HepG2 (cell line): Measurements from ENCODE around the gene MPO. TPM values are rescaled to one million over a fixed set of nuclear protein-coding genes. Genes with fewer than 3 reads are reported as not detected.

Experiments
- AGO1 ChIP-seq: fragments of 200-400 bp; formaldehyde crosslinking; IDR thresholded peaks from 2 replicates; pipeline ENCODE4 v1.6.1; 2017; ENCODE audit warnings: mild to moderate bottlenecking, low read depth, low read length, moderate library complexity; ENCODE audit not compliant: poor library complexity, severe bottlenecking
- DNMT1 ChIP-seq: sonication (generic); formaldehyde crosslinking; IDR thresholded peaks from 2 replicates; pipeline ENCODE4 v1.5.1; 2020; ENCODE audit warnings: mild to moderate bottlenecking, missing genetic modification reagents
- ETV6 ChIP-seq: sonication (generic); formaldehyde crosslinking; conservative IDR thresholded peaks from 2 replicates; pipeline ENCODE4 v1.4.0; 2020; ENCODE audit warnings: missing genetic modification reagents
- GATA4 ChIP-seq: sonication (generic); IDR thresholded peaks from 2 replicates; pipeline ENCODE4 v1.6.1; 2016; ENCODE audit warnings: antibody characterized with exemption, low read depth, borderline replicate concordance
- HES4 ChIP-seq: sonication (generic); formaldehyde crosslinking; IDR thresholded peaks from 2 replicates; pipeline ENCODE4 v1.9.0; 2021; ENCODE audit warnings: mild to moderate bottlenecking, missing genetic modification reagents, borderline replicate concordance
- MZF1 ChIP-seq: sonication (generic); formaldehyde crosslinking; IDR thresholded peaks from 2 replicates; pipeline ENCODE4 v1.8.1; 2023; ENCODE audit warnings: mild to moderate bottlenecking, missing genetic modification reagents, borderline replicate concordance
- PCBP1 ChIP-seq: fragments of 200-400 bp; formaldehyde crosslinking; IDR thresholded peaks from 2 replicates; pipeline ENCODE4 v1.6.1; 2017; ENCODE audit warnings: mild to moderate bottlenecking, low read depth, low read length, borderline replicate concordance
- PHB2 ChIP-seq: fragments of 450-650 bp; IDR thresholded peaks from 2 replicates; pipeline ENCODE4 v1.6.1; 2018; ENCODE audit not compliant: partially characterized antibody
- SOX13 ChIP-seq, 3 experiments: fragments of 450-650 bp in 1 of 3; sonication (generic) in 1 of 3; formaldehyde crosslinking in 1 of 3; IDR thresholded peaks in 2 of 3; conservative IDR thresholded peaks in 1 of 3; 2 replicates each; pipeline versions ENCODE4 v1.5.0 to v1.6.1; 2016 to 2020; ENCODE audit warnings: antibody characterized with exemption in 1 of 3, mild to moderate bottlenecking in 1 of 3, missing compliant biosample characterization in 1 of 3, missing genetic modification reagents in 1 of 3, moderate library complexity in 1 of 3
- TOE1 ChIP-seq: sonication (generic); formaldehyde crosslinking; IDR thresholded peaks from 2 replicates; pipeline ENCODE4 v1.4.0; 2020; ENCODE audit warnings: mild to moderate bottlenecking, missing genetic modification reagents
- TSC22D2 ChIP-seq: sonication (generic); formaldehyde crosslinking; IDR thresholded peaks from 2 replicates; pipeline ENCODE4 v1.5.1; 2020; ENCODE audit warnings: missing genetic modification reagents, mild to moderate bottlenecking, borderline replicate concordance
- ZKSCAN8 ChIP-seq: IDR thresholded peaks from 2 replicates; pipeline ENCODE4 v1.6.1; 2016; ENCODE audit warnings: borderline replicate concordance, missing genetic modification reagents, missing compliant biosample characterization
- ZNF256 ChIP-seq: sonication (generic); formaldehyde crosslinking; conservative IDR thresholded peaks from 2 replicates; pipeline ENCODE4 v1.4.0; 2020; ENCODE audit warnings: missing genetic modification reagents
- ZNF331 ChIP-seq: sonication (generic); formaldehyde crosslinking; IDR thresholded peaks from 2 replicates; pipeline ENCODE4 v1.4.0; 2020; ENCODE audit warnings: missing genetic modification reagents
- ZNF543 ChIP-seq: sonication (generic); formaldehyde crosslinking; IDR thresholded peaks from 2 replicates; pipeline ENCODE4 v1.4.0; 2020; ENCODE audit warnings: mild to moderate bottlenecking, missing genetic modification reagents
- ZNF552 ChIP-seq: sonication (generic); formaldehyde crosslinking; IDR thresholded peaks from 2 replicates; pipeline ENCODE4 v1.9.0; 2022; ENCODE audit warnings: missing genetic modification reagents, mild to moderate bottlenecking, borderline replicate concordance
- ZNF563 ChIP-seq: sonication (generic); formaldehyde crosslinking; IDR thresholded peaks from 2 replicates; pipeline ENCODE4 v1.8.0; 2022; ENCODE audit warnings: mild to moderate bottlenecking, moderate library complexity, missing genetic modification reagents
- ZNF761 ChIP-seq: sonication (generic); formaldehyde crosslinking; conservative IDR thresholded peaks from 2 replicates; pipeline ENCODE4 v1.4.0; 2020; ENCODE audit warnings: mild to moderate bottlenecking, missing genetic modification reagents
- polyA plus RNA-seq, 8 experiments: library from polyadenylated mRNA; depleted of rRNA in 3 of 8; stranded (reverse) in 7 of 8; unstranded in 1 of 8; fragments of >200 nt; fragmentation: Illumina TruSeq in 4 of 8; extraction: Trizol in 4 of 8; gene quantifications; 2 replicates each; pipeline versions ENCODE4 v1.2.1 to v1.2.3, GENCODE V29; 2011 to 2016; ENCODE audit warnings: low read depth in 4 of 8, missing spikeins in 1 of 8, mixed read lengths in 1 of 8; ENCODE audit not compliant: insufficient read depth in 1 of 8
- total RNA-seq, 5 experiments: library from RNA; depleted of rRNA; stranded (reverse); fragments of >200 nt; fragmentation: Illumina TruSeq; extraction: Trizol; gene quantifications; 2 replicates each; pipeline ENCODE4 v1.2.3, GENCODE V29; 2016; ENCODE audit warnings: low read depth in 1 of 5
- TF ChIP-seq, protein P1 (sequence below): sonication (generic); formaldehyde crosslinking; IDR thresholded peaks from 2 replicates; pipeline ENCODE4 v1.4.0; 2020; ENCODE audit warnings: missing genetic modification reagents
- TF ChIP-seq, protein P2 (sequence below): sonication (generic); formaldehyde crosslinking; IDR thresholded peaks from 2 replicates; pipeline ENCODE4 v1.4.0; 2020; ENCODE audit warnings: missing genetic modification reagents
- TF ChIP-seq, protein P3 (sequence below): IDR thresholded peaks from 2 replicates; pipeline ENCODE4 v1.6.1; 2018; ENCODE audit warnings: missing genetic modification reagents, mild to moderate bottlenecking, missing compliant biosample characterization

Gene MPO
- total and polyA plus RNA-seq, 2 of the 13 experiments (the other 11 are each of a cell fraction or from before 2014, with no cell fraction given), result not detected

DNA sequence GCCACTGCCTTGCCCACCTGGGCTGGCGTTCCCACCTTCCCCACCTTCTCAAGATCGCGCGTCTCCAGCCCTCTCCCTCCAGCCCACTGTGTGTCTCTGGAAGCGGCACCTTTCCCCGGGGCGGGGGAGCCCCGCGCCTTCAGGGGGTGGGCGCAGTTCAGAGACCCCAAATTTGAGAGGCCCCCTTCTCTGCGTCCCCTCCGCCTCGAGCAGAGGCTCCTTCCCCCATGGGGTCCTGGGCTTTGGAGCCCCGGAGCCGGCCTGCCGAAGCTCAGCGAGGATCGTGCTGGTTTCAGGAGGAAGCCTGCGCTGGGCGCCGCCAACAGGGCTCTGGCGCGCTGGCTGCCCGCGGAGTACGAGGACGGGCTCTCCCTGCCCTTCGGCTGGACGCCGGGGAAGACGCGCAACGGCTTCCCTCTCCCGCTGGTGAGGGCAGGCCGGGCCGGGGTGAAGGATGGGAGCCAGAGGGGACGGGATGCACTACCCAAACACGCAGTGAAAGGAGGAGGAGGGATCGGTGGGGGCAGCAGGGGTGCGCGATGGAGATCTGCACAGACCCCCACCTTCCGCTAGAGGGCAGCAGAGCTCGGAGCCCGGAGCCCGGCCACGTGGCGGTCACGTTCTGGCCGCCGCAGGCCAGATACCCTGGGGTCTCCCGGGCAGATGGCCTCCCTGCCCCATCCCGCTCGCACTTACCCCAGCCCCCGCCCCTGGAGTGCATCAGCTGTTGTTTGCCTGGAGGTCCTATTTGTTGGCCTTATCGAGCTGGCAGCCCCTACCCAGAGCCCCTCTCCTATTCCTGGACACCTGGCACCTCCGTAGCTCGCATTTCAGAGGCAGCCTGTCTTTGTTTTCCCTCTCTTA, 31.2 kb downstream of the MPO start (continued):
- TF ChIP-seq ETV6 (CRISPR knock-in tag) (0 out of 2 replicates have a peak, but pooled peaks have one; percentile 32), TOE1 (CRISPR knock-in tag) (no peak), ZNF563 (CRISPR knock-in tag) (peak; percentile 91), ZKSCAN8 (CRISPR knock-in tag) (no peak), PHB2 (no peak), ZNF543 (CRISPR knock-in tag) (peak; percentile 88), TSC22D2 (peak; percentile 72; the same call in 1 of the 2 replicates), SOX13 (IDR thresholded peaks at IDR 0.05) (no peak), SOX13 (CRISPR knock-in tag; conservative IDR thresholded peaks at IDR 0.05 in 1 of 2, IDR thresholded peaks at IDR 0.05 in 1 of 2) (peak in 1 of 2 experiments; percentile 46; a peak in 2 of 4 replicates), PCBP1 (peak; percentile 67; the same call in 1 of the 2 replicates), GATA4 (no peak), MZF1 (CRISPR knock-in tag) (peak; percentile 93; the same call in 1 of the 2 replicates), ZNF256 (CRISPR knock-in tag) (0 out of 2 replicates have a peak, but pooled peaks have one; percentile 79), ZNF331 (CRISPR knock-in tag) (peak; percentile 76), AGO1 (peak; percentile 48), DNMT1 (CRISPR knock-in tag) (no peak), HES4 (peak; percentile 76; the same call in 1 of the 2 replicates), ZNF761 (CRISPR knock-in tag) (0 out of 2 replicates have a peak, but pooled peaks have one; percentile 65), ZNF552 (CRISPR knock-in tag) (peak; percentile 79; the same call in 1 of the 2 replicates)
- TF ChIP-seq, protein P1, sequence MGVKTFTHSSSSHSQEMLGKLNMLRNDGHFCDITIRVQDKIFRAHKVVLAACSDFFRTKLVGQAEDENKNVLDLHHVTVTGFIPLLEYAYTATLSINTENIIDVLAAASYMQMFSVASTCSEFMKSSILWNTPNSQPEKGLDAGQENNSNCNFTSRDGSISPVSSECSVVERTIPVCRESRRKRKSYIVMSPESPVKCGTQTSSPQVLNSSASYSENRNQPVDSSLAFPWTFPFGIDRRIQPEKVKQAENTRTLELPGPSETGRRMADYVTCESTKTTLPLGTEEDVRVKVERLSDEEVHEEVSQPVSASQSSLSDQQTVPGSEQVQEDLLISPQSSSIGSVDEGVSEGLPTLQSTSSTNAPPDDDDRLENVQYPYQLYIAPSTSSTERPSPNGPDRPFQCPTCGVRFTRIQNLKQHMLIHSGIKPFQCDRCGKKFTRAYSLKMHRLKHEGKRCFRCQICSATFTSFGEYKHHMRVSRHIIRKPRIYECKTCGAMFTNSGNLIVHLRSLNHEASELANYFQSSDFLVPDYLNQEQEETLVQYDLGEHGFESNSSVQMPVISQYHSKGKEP, result 0 out of 2 replicates have a peak, but pooled peaks have one; percentile 60
- TF ChIP-seq, protein P2, sequence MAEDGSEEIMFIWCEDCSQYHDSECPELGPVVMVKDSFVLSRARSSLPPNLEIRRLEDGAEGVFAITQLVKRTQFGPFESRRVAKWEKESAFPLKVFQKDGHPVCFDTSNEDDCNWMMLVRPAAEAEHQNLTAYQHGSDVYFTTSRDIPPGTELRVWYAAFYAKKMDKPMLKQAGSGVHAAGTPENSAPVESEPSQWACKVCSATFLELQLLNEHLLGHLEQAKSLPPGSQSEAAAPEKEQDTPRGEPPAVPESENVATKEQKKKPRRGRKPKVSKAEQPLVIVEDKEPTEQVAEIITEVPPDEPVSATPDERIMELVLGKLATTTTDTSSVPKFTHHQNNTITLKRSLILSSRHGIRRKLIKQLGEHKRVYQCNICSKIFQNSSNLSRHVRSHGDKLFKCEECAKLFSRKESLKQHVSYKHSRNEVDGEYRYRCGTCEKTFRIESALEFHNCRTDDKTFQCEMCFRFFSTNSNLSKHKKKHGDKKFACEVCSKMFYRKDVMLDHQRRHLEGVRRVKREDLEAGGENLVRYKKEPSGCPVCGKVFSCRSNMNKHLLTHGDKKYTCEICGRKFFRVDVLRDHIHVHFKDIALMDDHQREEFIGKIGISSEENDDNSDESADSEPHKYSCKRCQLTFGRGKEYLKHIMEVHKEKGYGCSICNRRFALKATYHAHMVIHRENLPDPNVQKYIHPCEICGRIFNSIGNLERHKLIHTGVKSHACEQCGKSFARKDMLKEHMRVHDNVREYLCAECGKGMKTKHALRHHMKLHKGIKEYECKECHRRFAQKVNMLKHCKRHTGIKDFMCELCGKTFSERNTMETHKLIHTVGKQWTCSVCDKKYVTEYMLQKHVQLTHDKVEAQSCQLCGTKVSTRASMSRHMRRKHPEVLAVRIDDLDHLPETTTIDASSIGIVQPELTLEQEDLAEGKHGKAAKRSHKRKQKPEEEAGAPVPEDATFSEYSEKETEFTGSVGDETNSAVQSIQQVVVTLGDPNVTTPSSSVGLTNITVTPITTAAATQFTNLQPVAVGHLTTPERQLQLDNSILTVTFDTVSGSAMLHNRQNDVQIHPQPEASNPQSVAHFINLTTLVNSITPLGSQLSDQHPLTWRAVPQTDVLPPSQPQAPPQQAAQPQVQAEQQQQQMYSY (CRISPR knock-in tag), result no peak
- TF ChIP-seq, protein P3, sequence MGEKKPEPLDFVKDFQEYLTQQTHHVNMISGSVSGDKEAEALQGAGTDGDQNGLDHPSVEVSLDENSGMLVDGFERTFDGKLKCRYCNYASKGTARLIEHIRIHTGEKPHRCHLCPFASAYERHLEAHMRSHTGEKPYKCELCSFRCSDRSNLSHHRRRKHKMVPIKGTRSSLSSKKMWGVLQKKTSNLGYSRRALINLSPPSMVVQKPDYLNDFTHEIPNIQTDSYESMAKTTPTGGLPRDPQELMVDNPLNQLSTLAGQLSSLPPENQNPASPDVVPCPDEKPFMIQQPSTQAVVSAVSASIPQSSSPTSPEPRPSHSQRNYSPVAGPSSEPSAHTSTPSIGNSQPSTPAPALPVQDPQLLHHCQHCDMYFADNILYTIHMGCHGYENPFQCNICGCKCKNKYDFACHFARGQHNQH (CRISPR knock-in tag), result peak; percentile 50; the same call in 1 of the 2 replicates
